ENCODE results near the gene APOBEC4.

The APOBEC4 gene

DNA sequence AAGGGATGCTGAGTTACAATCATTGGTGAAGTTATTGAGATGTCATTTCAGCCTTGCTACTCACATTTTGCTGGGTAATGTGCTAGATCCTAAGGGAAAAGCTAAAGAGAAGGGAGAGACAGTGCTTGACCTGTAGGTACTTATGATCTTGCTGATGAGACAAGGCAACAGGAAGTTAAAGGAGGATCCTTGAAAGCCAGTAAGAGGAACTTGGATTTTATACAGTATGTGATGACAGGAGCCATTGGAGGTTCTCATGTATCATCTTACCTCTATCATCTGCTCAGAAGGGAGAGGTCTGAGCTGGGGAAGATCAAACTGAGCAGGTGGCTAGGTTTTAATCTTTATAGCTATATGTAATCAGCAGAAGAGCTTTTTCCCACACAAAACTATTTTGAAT lies 6.3 kb downstream of the APOBEC4 start:
- H3K36me3 ChIP-seq (ENCODE audit: insufficient read depth, low read length): no peaks in the 10 kb centered on the region
- H3K4me1 ChIP-seq (ENCODE audit: insufficient read depth, low read length): no peaks in the 10 kb centered on the region
- H3K4me3 ChIP-seq (ENCODE audit: low read length): no peak overlapping the region
- H3K9me3 ChIP-seq (ENCODE audit: insufficient read depth, low read depth, low read length): no peaks in the 10 kb centered on the region
- H3K9ac ChIP-seq (ENCODE audit: low read depth, low read length): no peak overlapping the region
- H3K27ac ChIP-seq (ENCODE audit: low read depth, low read length): no peak overlapping the region
- no peaks in the 10 kb centered on the region for H3K27me3 ChIP-seq (ENCODE audit: insufficient read depth, low read length)

DNA sequence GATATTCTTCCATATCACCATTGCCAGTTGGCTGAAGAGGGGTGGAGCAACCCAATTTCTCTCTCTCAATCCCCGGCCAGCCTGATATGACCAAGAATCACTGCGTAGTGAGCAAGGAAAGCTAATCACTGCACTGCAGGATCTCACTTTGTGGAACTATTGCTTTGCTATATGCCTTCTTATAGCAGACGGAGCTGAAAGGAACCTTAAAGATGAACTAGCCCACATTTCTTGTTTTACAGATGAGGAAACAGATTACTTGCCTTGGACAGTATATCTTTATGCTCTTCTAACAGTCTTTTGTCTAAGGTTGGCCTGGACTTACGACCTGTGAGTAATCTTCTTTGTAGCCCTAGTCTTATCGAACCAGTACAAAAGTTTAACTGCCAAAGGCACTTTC lies 7.6 kb downstream of the APOBEC4 start:
- Histone ChIP-seq H3K4me3 (ENCODE audit: low read length) (no peak overlapping the region), H3K36me3 (ENCODE audit: insufficient read depth, low read length) (no peaks in the 10 kb centered on the region), H3K4me1 (ENCODE audit: insufficient read depth, low read length) (no peaks in the 10 kb centered on the region), H3K27ac (ENCODE audit: low read depth, low read length) (no peak overlapping the region), H3K9ac (ENCODE audit: low read depth, low read length) (no peak overlapping the region), H3K9me3 (ENCODE audit: insufficient read depth, low read depth, low read length) (no peaks in the 10 kb centered on the region), H3K27me3 (ENCODE audit: insufficient read depth, low read length) (no peaks in the 10 kb centered on the region)
- WGBS: 92% methylated on average over 5 of the region's 5 CpGs

DNA sequence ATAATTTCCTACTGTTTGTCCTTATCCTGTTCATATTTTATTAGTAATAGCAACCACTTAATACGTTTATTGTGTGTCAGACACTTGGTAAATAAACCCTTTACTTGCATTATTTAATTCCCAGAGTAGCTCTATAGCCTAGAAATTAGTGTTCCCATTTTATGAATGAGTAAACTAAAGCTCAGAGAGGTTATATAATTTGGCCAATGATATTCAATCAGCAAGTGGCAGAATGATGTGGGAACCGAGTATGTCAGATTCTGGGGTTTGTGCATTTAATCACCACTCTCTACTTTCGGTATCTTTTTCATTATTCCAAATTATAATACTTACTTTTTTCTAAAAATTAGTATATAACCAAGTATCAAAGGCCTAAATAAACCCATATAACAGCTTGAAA lies 10.9 kb downstream of the APOBEC4 start:
- Histone ChIP-seq H3K9me3 (ENCODE audit: insufficient read depth, low read depth, low read length) (no peaks in the 10 kb centered on the region), H3K4me3 (ENCODE audit: low read length) (no peak overlapping the region), H3K27ac (ENCODE audit: low read depth, low read length) (no peak overlapping the region), H3K4me1 (ENCODE audit: insufficient read depth, low read length) (no peaks in the 10 kb centered on the region), H3K9ac (ENCODE audit: low read depth, low read length) (no peak overlapping the region), H3K27me3 (ENCODE audit: insufficient read depth, low read length) (peaks cover 12% of the 10 kb centered on the region; the same call in 1 of the 2 replicates), H3K36me3 (ENCODE audit: insufficient read depth, low read length) (no peaks in the 10 kb centered on the region)
- WGBS: 100% methylated on average over 2 of the region's 3 CpGs

DNA sequence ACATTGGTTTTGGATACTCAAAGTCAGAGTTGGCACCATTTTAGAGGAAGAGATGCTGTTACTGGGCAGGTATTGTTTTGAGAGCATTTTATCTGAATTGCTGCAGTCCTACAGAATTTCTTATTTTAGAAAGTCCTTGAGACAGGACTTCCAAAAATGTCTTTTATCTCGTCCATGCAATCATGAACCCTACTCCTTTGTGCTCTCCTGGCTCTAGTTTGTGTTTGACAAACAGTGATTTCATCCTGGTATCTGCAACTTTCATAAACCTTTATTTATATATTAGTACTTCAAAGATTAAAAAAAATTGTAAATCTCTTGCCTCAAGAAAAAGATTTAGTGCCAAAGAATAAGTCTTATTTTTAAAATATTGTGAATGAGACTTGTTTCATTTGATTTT lies 12.9 kb downstream of the APOBEC4 start:
- Histone ChIP-seq H3K4me3 (ENCODE audit: low read length) (no peak overlapping the region), H3K27me3 (ENCODE audit: insufficient read depth, low read length) (peaks cover 23% of the 10 kb centered on the region), H3K36me3 (ENCODE audit: insufficient read depth, low read length) (no peaks in the 10 kb centered on the region), H3K9ac (ENCODE audit: low read depth, low read length) (no peak overlapping the region), H3K9me3 (ENCODE audit: insufficient read depth, low read depth, low read length) (no peaks in the 10 kb centered on the region), H3K4me1 (ENCODE audit: insufficient read depth, low read length) (peaks cover 3% of the 10 kb centered on the region; the same call in 1 of the 2 replicates), H3K27ac (ENCODE audit: low read depth, low read length) (no peak overlapping the region)
- 77% methylated on average over 1 of the region's 1 CpG for WGBS

DNA sequence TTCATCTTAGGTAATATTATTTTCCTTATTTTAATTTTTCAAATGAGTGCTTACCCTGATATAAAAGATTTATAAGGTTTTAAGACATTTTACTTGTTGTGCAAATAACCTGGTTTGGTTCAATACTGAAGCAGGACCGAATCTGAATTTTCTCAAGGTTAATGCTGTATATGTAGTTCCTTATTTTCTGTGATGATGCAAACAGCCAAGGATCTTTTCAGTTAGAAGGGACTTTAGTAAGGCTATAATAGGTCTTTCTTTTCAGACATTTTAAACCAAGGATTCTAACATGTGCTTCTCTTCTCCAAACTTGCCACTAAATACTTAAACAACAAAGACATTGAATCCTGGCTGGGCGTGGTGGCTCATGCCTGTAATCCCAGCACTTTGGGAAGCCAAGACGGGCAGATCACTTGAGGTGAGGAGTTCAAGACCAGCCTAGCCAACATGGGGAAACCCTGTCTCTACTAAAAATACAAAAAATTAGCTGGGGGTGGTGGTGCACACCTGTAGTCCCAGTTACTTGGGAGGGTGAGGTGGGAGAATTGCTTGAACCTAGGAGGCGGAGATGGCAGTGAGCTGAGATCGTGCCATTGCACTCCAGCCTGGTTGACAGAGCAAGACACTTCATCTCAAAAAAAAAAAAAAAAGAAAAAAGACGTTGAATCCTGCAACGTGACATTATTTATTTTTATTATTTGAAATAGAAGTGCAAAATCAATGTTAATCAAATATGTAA lies 14.3 kb downstream of the APOBEC4 start:
- peaks cover 10% of the 10 kb centered on the region; the same call in 1 of the 2 replicates for H3K4me1 ChIP-seq (ENCODE audit: insufficient read depth, low read length)
- no peak overlapping the region for H3K4me3 ChIP-seq (ENCODE audit: low read length)
- H3K9me3 ChIP-seq (ENCODE audit: insufficient read depth, low read depth, low read length): no peaks in the 10 kb centered on the region
- H3K36me3 ChIP-seq (ENCODE audit: insufficient read depth, low read length): no peaks in the 10 kb centered on the region
- peaks cover 23% of the 10 kb centered on the region for H3K27me3 ChIP-seq (ENCODE audit: insufficient read depth, low read length)
- WGBS: 83% methylated on average over 5 of the region's 7 CpGs
- H3K27ac ChIP-seq (ENCODE audit: low read depth, low read length): no peak overlapping the region
- no peak overlapping the region for H3K9ac ChIP-seq (ENCODE audit: low read depth, low read length)

DNA sequence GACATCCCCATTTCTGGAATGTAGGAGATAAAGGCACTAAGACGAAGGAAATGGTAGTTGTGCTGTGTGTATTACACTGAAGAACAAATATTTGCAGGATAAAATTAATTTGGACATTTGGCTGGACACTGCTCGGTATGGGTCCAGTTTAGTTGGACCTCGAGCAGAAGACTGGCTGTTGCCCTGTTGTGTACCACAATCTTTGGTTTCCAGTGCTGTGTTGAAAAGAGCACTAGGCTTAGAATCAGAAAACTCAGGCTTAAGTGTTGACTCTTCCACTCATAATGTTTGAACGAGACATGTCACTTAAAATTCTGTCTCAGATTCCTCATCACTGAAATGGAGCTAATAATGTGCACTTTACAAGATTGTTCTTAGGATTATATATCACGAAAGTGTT lies 16.3 kb downstream of the APOBEC4 start:
- H3K36me3 ChIP-seq (ENCODE audit: insufficient read depth, low read length): no peaks in the 10 kb centered on the region; the same call in 1 of the 2 replicates
- WGBS: 80% methylated on average over 5 of the region's 5 CpGs
- no peaks in the 10 kb centered on the region for H3K9me3 ChIP-seq (ENCODE audit: insufficient read depth, low read depth, low read length)
- peaks cover 30% of the 10 kb centered on the region for H3K4me1 ChIP-seq (ENCODE audit: insufficient read depth, low read length)
- H3K9ac ChIP-seq (ENCODE audit: low read depth, low read length): no peak overlapping the region
- H3K27ac ChIP-seq (ENCODE audit: low read depth, low read length): no peak overlapping the region
- H3K4me3 ChIP-seq (ENCODE audit: low read length): peak overlapping the region; percentile 75
- H3K27me3 ChIP-seq (ENCODE audit: insufficient read depth, low read length): peaks cover 23% of the 10 kb centered on the region

DNA sequence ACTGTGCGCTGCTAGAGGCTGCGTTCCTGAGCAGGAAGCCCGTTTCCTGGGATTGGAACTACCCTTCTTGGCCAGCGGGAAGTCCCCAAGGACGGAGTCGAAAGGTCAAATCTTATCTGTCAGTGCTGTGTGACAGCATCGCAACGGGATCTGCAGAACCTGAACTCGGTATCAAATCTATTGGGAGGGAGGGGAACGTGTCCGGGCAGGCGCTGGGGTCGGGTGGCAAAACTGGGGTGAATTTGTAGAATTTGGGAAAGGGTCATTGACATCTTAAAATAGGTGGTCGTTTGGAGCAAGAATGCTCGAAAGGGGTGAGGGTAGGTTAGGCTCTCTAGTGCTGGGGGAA lies 16.8 kb downstream of the APOBEC4 start:
- no peak overlapping the region; the same call in 1 of the 2 replicates for H3K27ac ChIP-seq (ENCODE audit: low read depth, low read length)
- no peaks in the 10 kb centered on the region for H3K9me3 ChIP-seq (ENCODE audit: insufficient read depth, low read depth, low read length)
- H3K36me3 ChIP-seq (ENCODE audit: insufficient read depth, low read length): no peaks in the 10 kb centered on the region; the same call in 1 of the 2 replicates
- no peak overlapping the region for H3K9ac ChIP-seq (ENCODE audit: low read depth, low read length)
- peak overlapping the region; percentile 75 for H3K4me3 ChIP-seq (ENCODE audit: low read length)
- H3K27me3 ChIP-seq (ENCODE audit: insufficient read depth, low read length): peaks cover 23% of the 10 kb centered on the region
- H3K4me1 ChIP-seq (ENCODE audit: insufficient read depth, low read length): peaks cover 32% of the 10 kb centered on the region
- 6% methylated on average over 15 of the region's 15 CpGs for WGBS

DNA sequence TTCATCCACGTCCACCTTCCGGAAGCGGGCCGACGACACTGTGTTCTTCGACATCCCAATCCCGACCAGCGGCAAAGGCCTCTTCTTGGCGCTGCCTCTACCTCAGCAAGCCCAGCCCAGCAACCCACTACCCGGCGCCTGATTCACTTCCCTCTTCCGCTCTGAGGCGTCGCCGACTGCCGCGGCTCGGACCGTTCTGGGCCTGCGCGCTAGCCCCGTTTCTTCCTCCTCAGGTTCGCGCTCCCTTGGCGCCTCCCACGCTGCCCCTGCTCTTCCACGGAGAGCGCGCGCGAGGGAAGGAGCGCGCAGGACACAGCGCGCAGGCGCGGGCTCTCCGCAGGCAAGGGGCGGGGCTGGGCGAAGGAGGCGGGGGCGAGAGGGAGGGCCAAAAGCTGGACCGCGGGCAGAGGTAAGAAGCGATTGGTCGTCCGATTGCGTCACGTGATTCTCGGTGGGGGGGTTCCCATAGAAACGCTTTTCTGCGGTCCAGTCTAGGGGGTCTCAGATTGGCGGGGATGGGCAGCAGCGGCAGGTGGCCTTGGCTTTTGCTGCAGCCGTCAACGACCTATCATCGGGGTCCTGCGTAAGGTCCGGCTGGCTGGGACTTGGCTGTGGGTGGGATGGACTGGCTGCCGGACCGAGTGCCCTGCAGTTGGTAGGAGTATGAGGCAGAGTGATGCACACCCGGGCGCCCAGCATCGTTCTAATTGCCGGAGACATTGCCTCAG lies 17.3 kb downstream of the APOBEC4 start, which contains the start of gene ARPC5:
Gene ARPC5 (minus strand): TSS at position 178 of the 728 bp plus-strand sequence. CDS start 124 bp downstream, at position 54.
- WGBS: under 1% methylated on average over 65 of the region's 65 CpGs
- peaks cover 3% of the 10 kb centered on the region for H3K36me3 ChIP-seq (ENCODE audit: insufficient read depth, low read length)

DNA sequence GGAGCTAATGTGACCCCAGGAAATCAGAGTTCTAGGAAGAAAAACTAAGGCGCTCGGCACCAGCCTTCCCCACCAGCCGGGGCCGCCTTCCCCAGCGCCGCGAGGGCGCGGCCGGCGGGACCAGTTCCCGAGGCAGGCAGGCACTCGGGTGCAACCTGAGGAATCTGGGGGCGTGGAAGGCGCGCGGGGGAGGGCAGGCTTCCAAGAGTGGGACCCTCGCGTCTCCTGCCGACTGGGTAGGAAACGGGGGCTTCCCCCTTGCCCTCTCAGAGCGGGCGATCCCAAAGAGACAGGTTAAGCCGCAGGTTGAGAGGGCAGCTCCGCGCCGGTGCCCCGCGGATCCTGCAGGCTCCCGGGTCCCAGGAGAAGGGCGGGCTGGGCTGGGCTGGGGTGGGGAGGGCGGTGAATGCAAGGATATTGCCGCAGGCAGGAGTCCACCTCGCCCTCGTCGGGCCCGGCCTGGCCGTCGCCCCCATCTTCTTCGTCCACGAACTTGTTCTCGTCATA lies 18.0 kb downstream of the APOBEC4 start:
- peaks cover 32% of the 10 kb centered on the region for H3K4me1 ChIP-seq (ENCODE audit: insufficient read depth, low read length)
- H3K9ac ChIP-seq (ENCODE audit: low read depth, low read length): peak overlapping the region; percentile 82
- no peaks in the 10 kb centered on the region for H3K9me3 ChIP-seq (ENCODE audit: insufficient read depth, low read depth, low read length)
- H3K4me3 ChIP-seq (ENCODE audit: low read length): peak overlapping the region; percentile 75
- peaks cover 10% of the 10 kb centered on the region for H3K36me3 ChIP-seq (ENCODE audit: insufficient read depth, low read length)
- peak overlapping the region; percentile 87 for H3K27ac ChIP-seq (ENCODE audit: low read depth, low read length)
- peaks cover 23% of the 10 kb centered on the region for H3K27me3 ChIP-seq (ENCODE audit: insufficient read depth, low read length)
- WGBS: under 1% methylated on average over 42 of the region's 42 CpGs

More for the DNA sequence above, 17.3 kb downstream of the APOBEC4 start, which contains the start of gene ARPC5:
- Histone ChIP-seq H3K27me3 (ENCODE audit: insufficient read depth, low read length) (peaks cover 23% of the 10 kb centered on the region), H3K27ac (ENCODE audit: low read depth, low read length) (peak within 1 kb of the TSS; percentile 87), H3K9ac (ENCODE audit: low read depth, low read length) (peak within 1 kb of the TSS; percentile 82), H3K4me3 (ENCODE audit: low read length) (peak within 1 kb of the TSS; percentile 75), H3K4me1 (ENCODE audit: insufficient read depth, low read length) (peaks cover 32% of the 10 kb centered on the region), H3K9me3 (ENCODE audit: insufficient read depth, low read depth, low read length) (no peaks in the 10 kb centered on the region)

DNA sequence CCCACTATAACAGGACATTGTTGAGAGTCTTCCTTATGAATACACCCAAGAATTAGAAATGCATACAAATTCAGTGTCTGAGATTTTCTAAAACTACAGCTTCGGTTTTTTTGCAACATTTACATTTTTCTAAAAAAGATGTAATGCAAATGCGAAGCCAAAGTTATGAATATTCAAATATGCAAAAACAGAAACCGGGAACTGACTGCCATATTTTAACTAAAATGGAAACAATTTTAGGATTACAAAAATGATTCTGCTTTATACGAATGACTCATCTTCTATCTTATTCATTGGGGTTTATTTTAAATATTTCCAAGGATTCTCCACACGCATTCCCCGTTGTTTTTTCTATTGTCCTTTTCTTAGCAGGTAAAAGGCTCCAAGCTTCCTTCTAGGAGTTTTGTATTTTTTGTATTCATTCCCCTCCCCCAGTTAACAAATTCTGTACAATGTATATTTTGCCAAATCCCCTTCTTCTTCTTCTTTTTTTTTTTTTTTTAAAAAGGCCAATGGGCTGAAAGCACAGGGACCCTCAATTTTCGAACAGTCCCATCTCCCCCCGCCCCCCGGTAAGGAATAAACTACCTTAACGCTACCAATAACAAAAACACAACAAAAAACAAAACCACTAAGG lies 18.6 kb downstream of the APOBEC4 start:
- Histone ChIP-seq H3K4me3 (ENCODE audit: low read length) (peak overlapping the region; percentile 75), H3K9ac (ENCODE audit: low read depth, low read length) (peak overlapping the region; percentile 82), H3K27ac (ENCODE audit: low read depth, low read length) (peak overlapping the region; percentile 87), H3K4me1 (ENCODE audit: insufficient read depth, low read length) (peaks cover 32% of the 10 kb centered on the region), H3K36me3 (ENCODE audit: insufficient read depth, low read length) (peaks cover 16% of the 10 kb centered on the region), H3K27me3 (ENCODE audit: insufficient read depth, low read length) (peaks cover 23% of the 10 kb centered on the region), H3K9me3 (ENCODE audit: insufficient read depth, low read depth, low read length) (no peaks in the 10 kb centered on the region)
- 1% methylated on average over 5 of the region's 10 CpGs for WGBS
